ENCODE measurements around the gene GET3.
"Not testable (repeated sequence)": the region's sequence is repeated elsewhere in the genome, so short reads cannot be mapped to it uniquely, and the experiment has no call there.

Gene GET3

GRCh38 chr19:12736995-12737834 lies at the start of gene GET3:
Gene GET3 (plus strand): TSS chr19:12737497. CDS start chr19:12737506, 9 bp downstream.
- Histone ChIP-seq H3K4me1 (ENCODE audit: control insufficient read depth, insufficient read depth, low read length) (peaks cover 28% of the 10 kb centered on the region), H3K4me3 (ENCODE audit: low read length) (peak within 1 kb of the TSS; percentile 43)

GRCh38 chr19:12689012-12689411 lies 48.3 kb upstream of the GET3 start:
- Histone ChIP-seq H3K27me3 (ENCODE audit: control insufficient read depth, insufficient read depth, low read length) (no peaks in the 10 kb centered on the region), H3K4me3 (ENCODE audit: low read length) (no peak overlapping the region), H3K9ac (ENCODE audit: low read length) (no peak overlapping the region), H3K36me3 (ENCODE audit: control insufficient read depth, insufficient read depth, low read length) (no peaks in the 10 kb centered on the region), H3K9me3 (ENCODE audit: control insufficient read depth, low read length) (no peaks in the 10 kb centered on the region), H3K4me1 (ENCODE audit: control insufficient read depth, insufficient read depth, low read length) (no peaks in the 10 kb centered on the region)

More at GRCh38 chr19:12736995-12737834, at the start of gene GET3:
- no peaks in the 10 kb centered on the region for H3K36me3 ChIP-seq (ENCODE audit: control insufficient read depth, insufficient read depth, low read length)
- H3K27me3 ChIP-seq (ENCODE audit: control insufficient read depth, insufficient read depth, low read length): no peaks in the 10 kb centered on the region
- H3K9ac ChIP-seq (ENCODE audit: low read length): peak within 1 kb of the TSS; percentile 70
- no peaks in the 10 kb centered on the region for H3K9me3 ChIP-seq (ENCODE audit: control insufficient read depth, low read length)

- Histone ChIP-seq H3K36me3 (ENCODE audit: control insufficient read depth, insufficient read depth, low read length) (no peaks in the 10 kb centered on the region), H3K9me3 (ENCODE audit: control insufficient read depth, low read length) (no peaks in the 10 kb centered on the region), H3K4me1 (ENCODE audit: control insufficient read depth, insufficient read depth, low read length) (no peaks in the 10 kb centered on the region), H3K27me3 (ENCODE audit: control insufficient read depth, insufficient read depth, low read length) (no peaks in the 10 kb centered on the region), H3K4me3 (ENCODE audit: low read length) (no peak overlapping the region), H3K9ac (ENCODE audit: low read length) (no peak overlapping the region)
Measured at GRCh38 chr19:12689581-12690216, 47.6 kb upstream of the GET3 start.

- Histone ChIP-seq H3K4me1 (ENCODE audit: control insufficient read depth, insufficient read depth, low read length) (peaks cover 15% of the 10 kb centered on the region), H3K4me3 (ENCODE audit: low read length) (no peak overlapping the region), H3K27me3 (ENCODE audit: control insufficient read depth, insufficient read depth, low read length) (no peaks in the 10 kb centered on the region), H3K36me3 (ENCODE audit: control insufficient read depth, insufficient read depth, low read length) (no peaks in the 10 kb centered on the region), H3K9ac (ENCODE audit: low read length) (no peak overlapping the region), H3K9me3 (ENCODE audit: control insufficient read depth, low read length) (no peaks in the 10 kb centered on the region)
Measured at GRCh38 chr19:12692960-12693359, 44.3 kb upstream of the GET3 start.

GRCh38 chr19:12694641-12695040 lies 42.7 kb upstream of the GET3 start:
- no peaks in the 10 kb centered on the region for H3K36me3 ChIP-seq (ENCODE audit: control insufficient read depth, insufficient read depth, low read length)
- H3K9ac ChIP-seq (ENCODE audit: low read length): no peak overlapping the region
- peaks cover 15% of the 10 kb centered on the region for H3K4me1 ChIP-seq (ENCODE audit: control insufficient read depth, insufficient read depth, low read length)
- H3K4me3 ChIP-seq (ENCODE audit: low read length): no peak overlapping the region
- H3K9me3 ChIP-seq (ENCODE audit: control insufficient read depth, low read length): no peaks in the 10 kb centered on the region
- H3K27me3 ChIP-seq (ENCODE audit: control insufficient read depth, insufficient read depth, low read length): no peaks in the 10 kb centered on the region

- Histone ChIP-seq H3K9me3 (ENCODE audit: control insufficient read depth, low read length) (no peaks in the 10 kb centered on the region), H3K4me1 (ENCODE audit: control insufficient read depth, insufficient read depth, low read length) (peaks cover 15% of the 10 kb centered on the region), H3K27me3 (ENCODE audit: control insufficient read depth, insufficient read depth, low read length) (no peaks in the 10 kb centered on the region), H3K36me3 (ENCODE audit: control insufficient read depth, insufficient read depth, low read length) (no peaks in the 10 kb centered on the region), H3K4me3 (ENCODE audit: low read length) (no peak overlapping the region), H3K9ac (ENCODE audit: low read length) (peak overlapping the region; percentile 71)
Measured at GRCh38 chr19:12695096-12695495, 42.2 kb upstream of the GET3 start.

- Histone ChIP-seq H3K4me3 (ENCODE audit: low read length) (no peak overlapping the region), H3K9me3 (ENCODE audit: control insufficient read depth, low read length) (no peaks in the 10 kb centered on the region), H3K4me1 (ENCODE audit: control insufficient read depth, insufficient read depth, low read length) (peaks cover 15% of the 10 kb centered on the region), H3K27me3 (ENCODE audit: control insufficient read depth, insufficient read depth, low read length) (no peaks in the 10 kb centered on the region), H3K36me3 (ENCODE audit: control insufficient read depth, insufficient read depth, low read length) (no peaks in the 10 kb centered on the region), H3K9ac (ENCODE audit: low read length) (peak overlapping the region; percentile 71)
Measured at GRCh38 chr19:12695514-12695913, 41.8 kb upstream of the GET3 start.

- peaks cover 15% of the 10 kb centered on the region for H3K4me1 ChIP-seq (ENCODE audit: control insufficient read depth, insufficient read depth, low read length)
- no peaks in the 10 kb centered on the region for H3K36me3 ChIP-seq (ENCODE audit: control insufficient read depth, insufficient read depth, low read length)
- H3K4me3 ChIP-seq (ENCODE audit: low read length): peak overlapping the region; percentile 63
- H3K27me3 ChIP-seq (ENCODE audit: control insufficient read depth, insufficient read depth, low read length): no peaks in the 10 kb centered on the region
- H3K9me3 ChIP-seq (ENCODE audit: control insufficient read depth, low read length): no peaks in the 10 kb centered on the region
- peak overlapping the region; percentile 71 for H3K9ac ChIP-seq (ENCODE audit: low read length)
Measured at GRCh38 chr19:12695997-12696365, 41.3 kb upstream of the GET3 start.

- peak within 1 kb of the TSS; percentile 71 for H3K9ac ChIP-seq (ENCODE audit: low read length)
- no peaks in the 10 kb centered on the region for H3K27me3 ChIP-seq (ENCODE audit: control insufficient read depth, insufficient read depth, low read length)
- H3K9me3 ChIP-seq (ENCODE audit: control insufficient read depth, low read length): no peaks in the 10 kb centered on the region
- H3K36me3 ChIP-seq (ENCODE audit: control insufficient read depth, insufficient read depth, low read length): no peaks in the 10 kb centered on the region
- peaks cover 15% of the 10 kb centered on the region for H3K4me1 ChIP-seq (ENCODE audit: control insufficient read depth, insufficient read depth, low read length)
- H3K4me3 ChIP-seq (ENCODE audit: low read length): peak within 1 kb of the TSS; percentile 63
Measured at GRCh38 chr19:12696366-12697335, 40.6 kb upstream of the GET3 start, which contains the start of gene FBXW9. Gene FBXW9 (minus strand): TSS chr19:12696631. CDS start chr19:12696581, 50 bp downstream.

- H3K9ac ChIP-seq (ENCODE audit: low read length); H3K27me3 ChIP-seq (ENCODE audit: control insufficient read depth, insufficient read depth, low read length); H3K36me3 ChIP-seq (ENCODE audit: control insufficient read depth, insufficient read depth, low read length); H3K9me3 ChIP-seq (ENCODE audit: control insufficient read depth, low read length); H3K4me3 ChIP-seq (ENCODE audit: low read length): not testable (repeated sequence)
- H3K4me1 ChIP-seq (ENCODE audit: control insufficient read depth, insufficient read depth, low read length): peaks cover 15% of the 10 kb centered on the region
Measured at GRCh38 chr19:12697425-12697824, 39.9 kb upstream of the GET3 start.

- Histone ChIP-seq H3K4me3 (ENCODE audit: low read length) (no peak overlapping the region), H3K27me3 (ENCODE audit: control insufficient read depth, insufficient read depth, low read length) (no peaks in the 10 kb centered on the region), H3K36me3 (ENCODE audit: control insufficient read depth, insufficient read depth, low read length) (no peaks in the 10 kb centered on the region), H3K9me3 (ENCODE audit: control insufficient read depth, low read length) (no peaks in the 10 kb centered on the region), H3K9ac (ENCODE audit: low read length) (no peak overlapping the region), H3K4me1 (ENCODE audit: control insufficient read depth, insufficient read depth, low read length) (peaks cover 15% of the 10 kb centered on the region)
Measured at GRCh38 chr19:12698138-12698537, 39.2 kb upstream of the GET3 start.
